Lower leg skin (tissue), 3 donors: ENCODE data around the gene ACTR5.

Experiments
- CTCF ChIP-seq, 3 donors: fragments of 450-650 bp; IDR thresholded peaks; one replicate each; pipeline ENCODE4 v1.5.1; 2016; ENCODE audit warnings: antibody characterized with exemption in 3 of 3, mild to moderate bottlenecking in 3 of 3, moderate library complexity in 2 of 3
- POLR2A ChIP-seq, 2 donors: fragments of 450-650 bp; IDR thresholded peaks; one replicate each; pipeline ENCODE4 v1.6.1; 2016 to 2017; ENCODE audit warnings: antibody characterized with exemption in 2 of 2, mild to moderate bottlenecking in 1 of 2, moderate library complexity in 1 of 2

- no peak for TF ChIP-seq CTCF (IDR thresholded peaks at IDR 0.05)
- TF ChIP-seq POLR2A (IDR thresholded peaks at IDR 0.05): no peak
Measured at GRCh38 chr20:38770970-38771369, 22.7 kb downstream of the ACTR5 start.
